Lower leg skin (tissue), 4 donors: Measurements from ENCODE around the gene N4BP2L2. TPM values are rescaled to one million over a fixed set of nuclear protein-coding genes. Genes with fewer than 3 reads are reported as not detected.

ENCODE experiments used
- DNase-seq, 2 donors: peaks; one replicate each; pipeline ENCODE4 v3.0.0-alpha.2; 2019; ENCODE audit warnings: low spot score in 2 of 2
- H3K4me3 ChIP-seq: fragments of 200-600 bp; sonication (generic); 2 replicates; pipeline ENCODE4 v1.5.1; 2017; ENCODE audit warnings: mild to moderate bottlenecking, low read depth; ENCODE audit not compliant: poor library complexity, severe bottlenecking
- POLR2A ChIP-seq, 2 donors: fragments of 450-650 bp; IDR thresholded peaks; one replicate each; pipeline ENCODE4 v1.6.1; 2016 to 2017; ENCODE audit warnings: antibody characterized with exemption in 2 of 2, mild to moderate bottlenecking in 1 of 2, moderate library complexity in 1 of 2
- WGBS, 2 donors: methylation state at CpG; one replicate each; pipeline ENCODE4 v1.1.5; 2018; 5-methylcytosine and 5-hydroxymethylcytosine counted together
- intact Hi-C: fragments of 100-400 bp; cut with DNase I; formaldehyde crosslinking; loops from one replicate; pipeline ENCODE4 v1.15.0; 2023; ENCODE audit warnings: low total_unique reads
- total RNA-seq, 4 donors: library from RNA; depleted of rRNA; stranded (reverse); fragments of >200 nt; gene quantifications; one replicate each; pipeline ENCODE4 v1.1.0, GENCODE V29; 2016
- TF ChIP-seq, protein P1 (sequence below), 3 donors: fragments of 450-650 bp; IDR thresholded peaks; one replicate each; pipeline ENCODE4 v1.5.1; 2016; ENCODE audit warnings: antibody characterized with exemption in 3 of 3, mild to moderate bottlenecking in 3 of 3, moderate library complexity in 2 of 3

The N4BP2L2 gene
- total RNA-seq, 4 donors from 2014 or later: 96.6 to 154 (median 131) TPM

DNA sequence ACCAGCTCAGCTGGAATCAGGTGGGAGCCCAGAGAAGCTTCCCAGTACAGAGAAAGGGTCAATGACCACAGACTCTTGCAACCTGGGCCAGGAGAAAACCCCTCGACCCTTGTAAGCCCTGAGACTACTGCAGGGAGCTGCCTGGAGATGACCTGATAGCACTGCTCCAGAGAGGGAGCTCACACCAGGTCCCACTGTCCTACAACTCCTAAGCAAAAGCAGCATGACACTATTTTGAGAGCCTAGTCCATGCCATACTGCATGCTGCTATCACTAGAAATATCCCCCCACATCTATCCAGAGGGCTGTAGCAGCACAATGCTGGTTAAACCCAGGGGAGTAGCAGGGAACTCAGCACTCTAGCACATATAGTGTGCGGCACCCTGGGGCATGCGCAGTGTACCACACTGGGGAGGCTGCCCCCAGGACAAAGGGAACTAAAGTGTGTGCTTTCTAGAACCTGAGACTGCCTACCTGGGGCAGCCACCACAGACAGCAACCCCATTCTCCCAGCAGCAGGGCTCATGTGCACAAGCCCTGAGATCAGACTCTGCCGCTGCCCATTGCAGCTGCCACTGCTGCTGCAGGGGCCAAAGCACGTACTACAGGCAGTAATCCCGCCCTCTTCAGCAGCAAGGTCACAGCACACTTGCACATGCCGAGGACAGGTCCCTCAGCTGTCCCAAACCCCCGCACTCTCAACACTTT is 83.6 kb downstream of the N4BP2L2 start:
- TF ChIP-seq, protein P1, sequence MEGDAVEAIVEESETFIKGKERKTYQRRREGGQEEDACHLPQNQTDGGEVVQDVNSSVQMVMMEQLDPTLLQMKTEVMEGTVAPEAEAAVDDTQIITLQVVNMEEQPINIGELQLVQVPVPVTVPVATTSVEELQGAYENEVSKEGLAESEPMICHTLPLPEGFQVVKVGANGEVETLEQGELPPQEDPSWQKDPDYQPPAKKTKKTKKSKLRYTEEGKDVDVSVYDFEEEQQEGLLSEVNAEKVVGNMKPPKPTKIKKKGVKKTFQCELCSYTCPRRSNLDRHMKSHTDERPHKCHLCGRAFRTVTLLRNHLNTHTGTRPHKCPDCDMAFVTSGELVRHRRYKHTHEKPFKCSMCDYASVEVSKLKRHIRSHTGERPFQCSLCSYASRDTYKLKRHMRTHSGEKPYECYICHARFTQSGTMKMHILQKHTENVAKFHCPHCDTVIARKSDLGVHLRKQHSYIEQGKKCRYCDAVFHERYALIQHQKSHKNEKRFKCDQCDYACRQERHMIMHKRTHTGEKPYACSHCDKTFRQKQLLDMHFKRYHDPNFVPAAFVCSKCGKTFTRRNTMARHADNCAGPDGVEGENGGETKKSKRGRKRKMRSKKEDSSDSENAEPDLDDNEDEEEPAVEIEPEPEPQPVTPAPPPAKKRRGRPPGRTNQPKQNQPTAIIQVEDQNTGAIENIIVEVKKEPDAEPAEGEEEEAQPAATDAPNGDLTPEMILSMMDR (IDR thresholded peaks at IDR 0.05): no peak
- TF ChIP-seq POLR2A (IDR thresholded peaks at IDR 0.05): no peak
- no peak overlapping the region for H3K4me3 ChIP-seq
- no peak for DNase-seq
- intact Hi-C loops: no loop called here
- WGBS, 2 donors: 87 to 90% methylated on average over 8 of the region's 8 CpGs

DNA sequence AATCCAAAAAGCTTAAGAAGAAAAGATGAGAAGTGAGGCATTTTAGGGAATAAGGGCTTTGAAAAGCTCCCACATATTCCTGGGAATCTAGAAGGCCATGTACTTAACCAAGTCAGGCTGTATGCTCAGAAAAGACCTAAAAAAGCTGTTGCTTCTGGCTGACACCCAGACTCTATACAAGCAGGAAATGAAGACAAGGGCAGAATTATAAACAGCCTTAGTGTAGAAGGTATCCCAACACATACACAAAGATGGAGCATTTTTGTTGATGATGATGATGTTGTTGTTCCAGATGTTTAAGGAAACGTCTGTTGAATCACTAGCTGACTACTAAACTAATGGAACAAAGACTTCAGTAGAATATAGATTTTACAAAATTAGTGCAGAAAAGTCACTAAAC is 84.6 kb downstream of the N4BP2L2 start:
- intact Hi-C loops: no loop called here
- DNase-seq: no peak
- TF ChIP-seq, protein P1 (IDR thresholded peaks at IDR 0.05): no peak
- no peak for TF ChIP-seq POLR2A (IDR thresholded peaks at IDR 0.05)
- no peak overlapping the region for H3K4me3 ChIP-seq
- 51 to 67% methylated on average over 1 of the region's 1 CpG for WGBS, 2 donors

DNA sequence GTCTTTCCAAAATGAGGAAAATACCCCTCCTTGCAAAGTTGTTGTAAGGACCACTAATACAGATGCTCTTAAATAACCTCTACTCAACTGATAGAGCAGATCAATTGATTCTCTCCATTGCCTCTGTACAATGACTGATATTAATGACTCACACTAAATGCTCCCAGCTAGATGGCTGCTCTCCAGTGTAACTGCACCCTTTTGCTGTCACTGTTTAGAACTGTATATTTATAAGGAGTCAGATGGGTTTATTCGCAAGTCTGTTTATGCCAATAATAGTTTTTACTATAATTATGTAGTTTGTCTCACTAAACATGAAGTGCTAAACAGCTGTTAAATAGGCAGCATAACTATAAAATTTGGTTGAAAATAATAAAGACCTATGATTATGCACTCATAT is 89.6 kb downstream of the N4BP2L2 start:
- WGBS, 2 donors: 61 to 66% methylated on average over 1 of the region's 1 CpG
- no peak for TF ChIP-seq POLR2A (IDR thresholded peaks at IDR 0.05)
- TF ChIP-seq, protein P1 (IDR thresholded peaks at IDR 0.05): no peak
- intact Hi-C loops: no loop called here
- no peak overlapping the region for H3K4me3 ChIP-seq
- DNase-seq: no peak

DNA sequence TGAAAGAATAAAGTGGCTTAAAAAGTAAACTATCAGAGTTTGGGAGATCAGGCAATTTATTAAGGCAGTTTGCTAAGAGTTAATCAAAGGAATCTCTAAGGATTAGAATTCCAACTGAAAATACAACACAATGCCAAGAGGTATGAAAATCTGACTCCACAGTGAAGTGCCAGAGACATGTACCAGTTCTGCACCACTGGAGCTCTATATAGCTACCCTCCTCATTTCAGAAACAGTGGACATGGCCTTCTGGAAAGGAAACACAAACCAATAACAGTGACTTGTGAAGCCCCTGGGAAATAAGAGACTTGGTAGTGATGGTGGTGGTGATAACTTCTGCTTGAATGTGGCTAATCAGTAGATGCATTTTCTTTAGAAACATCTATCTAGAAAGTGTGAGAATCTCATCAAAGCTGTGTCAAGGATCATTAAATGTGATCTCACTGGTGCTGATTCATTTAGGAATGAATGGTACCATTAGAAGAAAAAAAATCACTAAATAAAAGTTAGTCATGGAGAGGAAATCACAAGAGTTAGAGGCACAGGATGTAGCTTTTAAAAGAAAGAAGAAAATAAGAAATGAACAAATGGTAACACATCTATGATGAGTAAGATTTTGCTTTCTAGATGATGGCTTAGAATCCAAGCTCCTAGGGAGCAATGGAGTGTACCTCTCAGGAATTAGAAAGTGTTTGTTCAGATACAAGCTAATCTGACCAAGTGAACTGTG is 90.5 kb downstream of the N4BP2L2 start:
- H3K4me3 ChIP-seq: no peak overlapping the region
- intact Hi-C loops: no loop called here
- DNase-seq: no peak
- no peak for TF ChIP-seq POLR2A (IDR thresholded peaks at IDR 0.05)
- TF ChIP-seq, protein P1 (IDR thresholded peaks at IDR 0.05): no peak

DNA sequence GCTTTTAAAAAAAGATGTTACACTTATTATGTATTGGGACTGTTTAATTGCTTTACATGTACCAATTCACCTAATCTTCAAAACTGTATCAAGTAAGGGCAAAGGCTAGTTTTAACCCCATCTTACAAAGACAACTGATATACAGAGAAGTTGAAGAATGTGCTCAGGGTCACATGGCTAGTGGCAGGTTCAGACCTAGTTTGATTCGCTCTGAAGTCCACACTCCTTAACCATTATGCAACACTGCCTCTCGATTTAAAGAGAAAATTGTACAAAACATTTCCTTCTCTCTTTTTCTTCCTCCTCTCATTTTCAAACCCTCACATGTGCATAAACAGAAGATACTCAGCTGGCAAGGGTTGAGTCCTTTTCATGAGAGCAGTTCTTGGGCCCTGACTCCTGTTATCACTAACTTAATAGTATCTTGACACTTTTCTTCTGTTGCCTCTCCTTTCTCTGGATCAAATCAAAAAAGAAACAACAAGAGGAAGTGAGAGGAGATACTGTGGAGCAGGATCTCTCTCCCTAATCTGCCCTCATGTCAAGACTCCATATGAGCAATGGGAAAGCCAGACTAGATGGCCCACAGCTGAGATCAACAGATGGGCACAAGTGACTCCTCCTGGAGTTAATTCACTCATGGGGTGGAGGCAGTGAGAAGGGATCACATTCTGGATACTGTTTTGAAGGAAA is 91.7 kb downstream of the N4BP2L2 start:
- TF ChIP-seq, protein P1 (IDR thresholded peaks at IDR 0.05): no peak
- no peak for TF ChIP-seq POLR2A (IDR thresholded peaks at IDR 0.05)
- DNase-seq: no peak
- WGBS, 2 donors: 81 to 87% methylated on average over 2 of the region's 2 CpGs
- H3K4me3 ChIP-seq: no peak overlapping the region
- intact Hi-C loops: no loop called here
